ENCODE measurements around the gene UBTD1.
"Not testable (repeated sequence)": the region's sequence is repeated elsewhere in the genome, so short reads cannot be mapped to it uniquely, and the experiment has no call there.

Gene UBTD1

DNA sequence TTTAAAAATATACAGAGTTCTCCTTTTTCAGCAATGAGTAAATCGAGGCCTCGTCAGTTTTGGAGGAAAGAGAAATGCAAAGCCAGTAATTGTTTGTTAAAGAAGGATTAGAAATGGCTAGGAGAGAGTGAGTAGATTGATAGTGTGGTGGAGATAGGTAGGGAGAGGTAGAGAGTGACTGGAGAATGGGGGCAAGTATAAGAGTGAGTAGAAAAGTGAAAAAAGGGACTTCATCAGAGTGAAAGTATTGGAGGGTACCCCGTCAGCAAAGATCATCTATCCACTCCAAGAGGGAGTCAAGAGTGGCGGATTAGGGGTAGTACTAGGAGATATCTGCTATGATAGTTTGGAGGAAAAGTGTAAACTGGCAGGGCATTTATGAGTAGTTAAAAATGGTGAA lies 64.6 kb downstream of the UBTD1 start:
- no peak for DNase-seq (ENCODE audit: low spot score)

DNA sequence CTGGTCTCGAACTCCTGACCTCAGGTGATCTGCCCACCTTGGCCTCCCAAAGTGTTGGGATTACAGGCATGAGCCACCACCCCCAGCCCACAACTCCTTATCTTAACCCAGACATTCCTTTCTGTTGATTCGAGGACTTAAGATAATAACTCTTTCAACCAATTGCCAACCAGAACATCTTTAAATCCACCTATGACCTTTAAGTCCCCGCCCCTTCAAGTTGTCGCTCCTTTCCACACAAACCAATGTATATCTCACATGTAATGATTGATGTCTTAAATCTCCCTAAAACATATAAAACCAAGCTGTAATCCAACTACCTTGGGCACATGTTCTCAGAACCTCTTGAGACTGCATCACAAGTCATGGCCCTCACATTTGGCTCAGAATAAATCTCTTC lies 66.1 kb downstream of the UBTD1 start:
- no peak for DNase-seq (ENCODE audit: low spot score)

DNA sequence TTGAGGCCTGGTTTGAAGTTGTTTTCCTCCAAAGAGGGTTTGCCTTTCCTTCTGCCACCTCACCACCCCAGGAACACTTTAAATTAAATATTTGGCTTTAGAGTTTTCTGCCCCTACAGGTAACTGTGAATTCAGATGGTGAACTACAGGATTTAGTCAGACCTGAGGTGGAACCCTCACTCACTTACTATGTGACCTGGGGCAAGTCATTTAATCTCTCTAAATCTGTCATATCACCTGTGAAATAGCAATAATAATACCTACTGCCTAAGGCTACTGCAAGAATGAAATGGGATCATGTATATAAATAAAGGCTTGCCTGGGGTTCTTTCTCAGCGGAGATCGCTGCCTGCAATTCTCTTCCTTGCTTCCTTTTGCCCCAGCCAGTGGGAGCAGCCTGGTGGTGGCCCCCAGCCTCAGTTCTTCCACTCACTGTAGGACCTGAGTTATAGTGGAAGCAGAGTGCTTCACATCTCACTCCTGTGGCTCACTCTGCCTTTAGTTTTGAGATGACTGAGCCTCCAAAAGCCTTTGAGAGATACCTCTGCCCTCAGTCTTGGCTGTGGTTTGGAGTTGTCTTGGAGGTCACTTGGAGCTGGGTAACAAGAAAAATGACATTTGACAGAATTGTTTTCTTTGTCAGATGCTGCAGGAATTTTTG lies 67.7 kb downstream of the UBTD1 start:
- DNase-seq (ENCODE audit: low spot score), result no peak

DNA sequence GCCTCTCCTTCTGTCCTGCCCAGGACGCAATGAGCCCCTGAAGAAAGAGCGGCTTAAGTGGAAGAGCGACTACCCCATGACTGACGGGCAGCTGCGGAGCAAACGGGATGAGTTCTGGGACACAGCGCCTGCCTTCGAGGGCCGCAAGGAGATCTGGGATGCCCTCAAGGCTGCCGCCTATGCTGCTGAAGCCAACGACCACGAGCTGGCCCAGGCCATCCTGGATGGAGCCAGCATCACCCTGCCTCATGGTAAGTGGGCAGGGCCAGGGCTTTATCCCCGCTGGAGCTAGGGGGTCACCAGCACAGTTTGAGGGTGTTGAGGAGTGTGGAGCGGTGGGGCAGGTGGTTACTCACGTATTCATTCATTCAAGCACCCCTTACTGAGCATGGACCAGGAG lies 69.2 kb downstream of the UBTD1 start:
- DNase-seq (ENCODE audit: low spot score), result no peak

DNA sequence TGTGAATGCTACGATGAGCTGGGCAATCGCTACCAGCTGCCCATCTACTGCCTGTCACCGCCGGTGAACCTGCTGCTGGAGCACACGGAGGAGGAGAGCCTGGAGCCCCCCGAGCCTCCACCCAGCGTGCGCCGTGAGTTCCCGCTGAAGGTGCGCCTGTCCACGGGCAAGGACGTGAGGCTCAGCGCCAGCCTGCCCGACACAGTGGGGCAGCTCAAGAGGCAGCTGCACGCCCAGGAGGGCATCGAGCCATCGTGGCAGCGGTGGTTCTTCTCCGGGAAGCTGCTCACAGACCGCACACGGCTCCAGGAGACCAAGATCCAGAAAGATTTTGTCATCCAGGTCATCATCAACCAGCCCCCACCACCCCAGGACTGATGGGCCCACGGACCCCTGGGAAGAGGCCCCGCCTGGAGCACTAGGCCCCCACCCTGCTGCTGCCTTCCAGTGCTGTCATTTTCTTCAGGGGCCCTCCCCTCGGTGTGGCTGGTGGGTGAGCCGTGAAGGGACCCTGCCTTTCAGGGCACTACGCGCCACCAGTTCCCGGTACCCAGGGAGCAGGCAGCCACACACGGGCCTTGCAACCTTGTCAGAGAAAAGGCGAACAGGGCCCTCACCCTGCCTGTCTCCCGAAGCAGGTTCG lies 71.5 kb downstream of the UBTD1 start:
- no peak for DNase-seq (ENCODE audit: low spot score)

DNA sequence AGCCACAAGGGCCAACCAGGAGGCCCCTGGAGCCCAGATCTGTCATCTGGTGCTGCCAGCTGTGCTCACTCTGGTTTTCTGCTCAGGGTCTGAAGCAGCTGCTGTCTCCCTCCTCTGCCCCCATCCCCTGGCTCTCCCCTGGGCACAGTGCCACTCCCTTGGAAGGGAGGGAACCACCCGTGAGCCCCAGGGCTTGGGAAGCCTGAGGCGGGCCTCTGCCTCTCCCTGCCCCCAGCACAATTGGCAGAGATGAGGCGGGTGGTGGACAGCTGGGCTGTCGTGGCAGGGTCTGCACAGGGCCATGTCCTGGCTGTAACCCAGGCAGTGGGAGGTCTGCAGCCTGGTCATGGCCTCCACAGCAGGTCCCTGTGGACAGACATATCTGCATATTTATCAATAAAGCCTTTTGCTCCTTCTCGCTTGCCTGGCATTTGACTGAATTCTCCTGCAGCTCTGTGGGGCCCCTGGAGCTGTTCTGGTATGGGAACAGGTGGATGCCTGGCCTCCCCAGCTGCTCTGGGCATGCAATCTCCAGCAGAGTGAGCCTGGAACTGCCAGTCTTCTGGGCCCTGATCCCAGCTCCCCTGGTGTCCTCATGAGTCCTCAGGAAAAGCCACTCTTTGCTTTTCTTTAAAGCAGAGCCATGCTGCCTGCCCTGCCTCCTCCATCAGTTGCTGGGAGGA lies 72.2 kb downstream of the UBTD1 start:
- DNase-seq (ENCODE audit: low spot score), result no peak

DNA sequence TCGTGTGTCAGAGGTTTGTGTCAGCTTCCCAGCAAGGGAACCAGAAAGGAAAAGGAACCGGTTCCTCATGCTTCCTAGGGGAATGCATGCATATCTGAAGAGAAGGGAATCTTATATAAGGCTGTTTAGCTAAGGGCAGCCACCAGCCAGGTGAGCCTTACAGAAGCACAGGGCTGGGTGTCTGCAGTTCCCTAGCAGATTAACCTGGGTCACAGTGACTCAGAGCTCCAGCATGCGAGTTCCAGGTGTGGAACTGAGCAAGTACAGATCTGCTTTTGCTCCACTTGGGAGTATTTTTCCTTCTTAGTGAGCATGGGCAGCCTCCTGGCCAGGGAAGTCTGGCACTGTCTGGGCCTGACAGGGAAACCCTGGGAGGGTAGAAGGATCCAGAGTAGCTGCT lies 72.9 kb downstream of the UBTD1 start:
- no peak for DNase-seq (ENCODE audit: low spot score)

DNA sequence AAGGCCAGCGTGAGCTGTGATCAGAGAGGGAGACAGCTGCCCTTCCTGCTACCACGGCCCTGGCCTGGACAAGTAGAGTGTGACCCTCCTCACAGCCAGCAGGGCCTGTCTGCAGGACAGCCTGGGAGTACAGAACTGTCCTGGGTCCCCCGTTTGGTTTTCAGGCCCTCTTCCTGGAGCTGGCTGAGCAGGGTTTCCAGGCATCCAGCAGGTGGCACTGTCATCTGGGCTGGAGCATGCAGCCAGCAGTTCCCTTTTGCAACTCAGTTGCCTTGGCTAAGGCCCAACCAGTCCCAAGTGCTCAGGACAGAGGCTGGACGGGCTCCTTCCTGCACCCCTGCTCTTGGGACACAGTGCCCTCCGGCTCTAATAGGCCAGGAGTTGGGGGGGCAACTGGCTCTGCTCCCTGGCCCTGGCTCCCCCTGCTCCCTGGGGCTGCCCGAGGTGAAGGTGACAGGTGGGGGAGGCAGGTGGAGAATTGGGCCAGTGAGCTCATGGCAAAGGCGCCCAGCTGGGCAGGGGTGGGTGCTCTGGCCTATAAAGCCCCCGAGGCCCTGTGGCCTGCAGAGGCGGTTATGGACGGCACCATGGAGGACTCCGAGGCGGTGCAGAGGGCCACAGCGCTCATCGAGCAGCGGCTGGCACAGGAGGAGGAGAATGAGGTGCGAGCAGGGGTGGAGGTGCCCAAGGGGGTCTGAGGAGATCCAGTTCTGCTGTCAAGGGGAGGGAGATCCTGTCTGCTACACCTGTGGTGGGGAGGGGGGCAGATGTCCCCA lies 73.7 kb downstream of the UBTD1 start, which contains the start of gene ANKRD2:
Gene ANKRD2, plus strand, starts transcription at position 566 of the 776 bp plus-strand sequence. Its CDS starts 10 bp downstream, at position 576.
- DNase-seq (ENCODE audit: low spot score), result peak; percentile 35

DNA sequence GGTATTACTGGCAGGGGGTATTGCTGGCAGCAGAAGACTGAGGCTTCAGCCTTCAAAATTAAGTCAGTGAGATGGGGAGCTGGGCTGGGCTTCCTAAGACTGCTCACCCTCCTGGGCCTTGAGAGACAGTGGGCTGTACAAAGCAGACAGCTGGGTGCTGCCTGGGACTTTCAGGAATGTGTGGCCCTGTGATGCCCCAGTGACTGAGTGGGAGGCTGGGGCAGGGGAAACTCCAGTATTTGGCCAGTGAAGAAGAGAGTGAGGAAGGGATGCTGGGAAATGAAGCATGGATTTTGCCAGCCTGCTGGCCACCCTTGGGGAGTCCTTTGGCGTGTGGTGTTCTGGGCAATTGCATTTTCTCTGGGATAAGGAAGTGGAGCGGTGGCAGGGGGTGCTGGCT lies 74.3 kb downstream of the UBTD1 start:
- DNase-seq (ENCODE audit: low spot score), result no peak

DNA sequence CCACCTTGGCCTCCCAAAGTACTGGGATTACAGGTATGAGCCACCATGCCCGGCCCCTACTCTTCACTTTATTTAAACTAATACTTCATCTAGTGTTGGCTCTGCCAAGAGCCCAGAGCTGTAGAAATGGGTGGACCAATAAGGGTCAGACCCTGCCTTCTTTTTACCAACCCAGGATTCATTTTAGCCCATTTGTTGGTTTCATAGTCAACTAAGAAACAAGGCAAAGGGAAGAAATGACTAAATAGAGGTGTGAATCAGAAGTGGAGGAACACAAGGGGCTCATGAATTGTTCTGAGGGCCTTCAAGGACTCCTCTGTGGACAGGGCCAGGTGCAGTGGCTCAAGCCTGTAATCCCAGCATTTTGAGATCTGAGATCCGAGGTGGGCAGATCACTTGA lies 74.9 kb downstream of the UBTD1 start:
- DNase-seq (ENCODE audit: low spot score), result no peak

DNA sequence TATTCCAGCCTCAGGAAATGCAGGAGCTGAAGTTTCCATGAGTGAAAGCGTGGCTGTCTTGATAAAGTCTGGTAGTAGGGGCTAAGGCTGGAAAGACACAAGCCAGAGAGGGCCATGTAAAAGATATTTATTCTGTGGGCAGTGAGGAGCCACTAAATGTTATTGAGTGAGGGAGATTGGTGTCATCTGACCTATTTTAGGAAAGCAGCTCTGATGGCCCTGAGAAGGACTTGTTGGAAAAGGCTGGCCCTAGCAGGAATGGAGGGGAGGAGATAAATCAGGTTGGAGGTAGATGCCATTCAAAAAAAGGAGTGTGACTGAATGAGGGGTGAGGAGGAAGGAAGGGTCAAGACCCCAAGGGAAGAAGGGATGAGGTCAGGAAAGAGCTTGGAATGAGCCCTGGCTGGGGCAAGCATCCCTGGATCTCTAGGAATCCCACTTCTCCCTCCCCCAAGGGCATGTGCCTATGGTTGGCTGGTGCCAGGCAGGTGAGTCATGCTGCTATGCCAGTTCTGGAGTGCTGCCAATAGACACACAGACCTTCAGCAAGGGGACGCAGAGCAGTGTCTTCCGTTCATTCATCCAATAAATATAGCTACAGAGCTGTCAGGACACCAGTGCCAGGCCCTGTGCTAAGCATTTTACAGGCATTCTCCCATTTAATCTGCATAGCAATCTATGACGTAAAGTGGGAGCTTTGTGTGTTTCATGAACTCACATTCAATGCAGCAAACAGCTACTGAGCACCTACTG lies 75.8 kb downstream of the UBTD1 start:
- no peak for DNase-seq (ENCODE audit: low spot score)

DNA sequence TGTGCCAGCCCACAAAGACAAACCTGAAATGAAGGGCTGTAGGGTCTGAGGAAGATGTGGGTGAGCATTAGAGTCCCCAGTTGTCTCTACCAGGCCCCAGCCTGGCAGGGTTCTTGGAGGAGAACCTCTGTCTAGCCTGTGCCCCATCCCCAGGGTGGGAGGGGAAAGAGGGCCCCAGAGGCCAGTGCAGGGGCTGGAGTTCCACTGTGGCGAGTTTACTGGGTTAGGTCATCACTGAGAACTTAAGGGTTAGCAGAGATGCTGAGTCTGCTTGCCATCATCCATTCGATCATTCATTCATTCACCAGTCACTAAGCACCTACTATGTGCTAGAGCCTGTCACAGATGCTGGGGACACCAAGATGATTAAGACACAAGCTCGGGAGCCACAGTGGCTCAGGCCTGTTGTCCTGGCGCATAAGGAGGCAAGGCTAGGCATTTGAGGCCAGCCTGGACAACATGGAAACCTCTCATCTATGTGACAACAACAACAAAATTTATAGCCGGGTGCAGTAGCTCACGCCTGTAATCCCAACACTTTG lies 76.5 kb downstream of the UBTD1 start:
- no peak for DNase-seq (ENCODE audit: low spot score)

DNA sequence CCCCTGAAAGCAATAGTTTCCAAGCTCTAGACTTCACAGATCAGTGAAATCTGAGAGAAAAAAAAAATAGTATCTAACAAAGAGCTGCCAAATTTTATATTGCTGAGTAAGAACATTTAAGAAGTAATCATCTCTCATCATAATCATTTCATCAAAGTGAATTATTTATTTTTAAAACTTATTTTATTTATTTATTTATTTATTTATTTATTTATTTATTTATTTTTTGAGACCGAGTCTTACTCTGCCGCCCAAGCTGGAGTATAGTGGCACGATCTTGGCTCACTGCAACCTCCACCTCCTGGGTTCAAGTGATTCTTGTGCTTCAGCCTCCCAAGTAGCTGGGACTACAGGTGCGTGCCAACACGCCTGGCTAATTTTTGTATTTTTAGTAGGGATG lies 77.8 kb downstream of the UBTD1 start:
- not testable (repeated sequence) for DNase-seq (ENCODE audit: low spot score)

DNA sequence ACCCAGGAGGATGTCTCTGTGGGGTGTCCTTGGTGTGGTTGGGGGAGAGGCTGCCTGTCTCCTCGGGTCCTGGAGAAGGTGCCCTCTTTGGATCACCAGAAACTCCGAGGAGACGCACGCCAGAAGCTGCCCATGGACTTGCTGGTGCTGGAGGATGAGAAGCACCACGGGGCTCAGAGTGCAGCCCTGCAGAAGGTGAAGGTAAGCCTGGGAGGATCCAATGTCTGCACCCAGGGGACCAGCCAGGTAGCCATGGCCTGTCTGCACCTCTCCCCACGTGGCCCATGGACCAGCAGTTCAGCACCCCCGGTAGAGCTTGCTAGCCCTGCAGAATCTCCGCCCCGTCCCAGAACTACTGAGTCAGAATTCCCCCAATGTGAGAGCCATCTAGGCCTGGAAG lies 79.0 kb downstream of the UBTD1 start:
- DNase-seq (ENCODE audit: low spot score), result no peak

DNA sequence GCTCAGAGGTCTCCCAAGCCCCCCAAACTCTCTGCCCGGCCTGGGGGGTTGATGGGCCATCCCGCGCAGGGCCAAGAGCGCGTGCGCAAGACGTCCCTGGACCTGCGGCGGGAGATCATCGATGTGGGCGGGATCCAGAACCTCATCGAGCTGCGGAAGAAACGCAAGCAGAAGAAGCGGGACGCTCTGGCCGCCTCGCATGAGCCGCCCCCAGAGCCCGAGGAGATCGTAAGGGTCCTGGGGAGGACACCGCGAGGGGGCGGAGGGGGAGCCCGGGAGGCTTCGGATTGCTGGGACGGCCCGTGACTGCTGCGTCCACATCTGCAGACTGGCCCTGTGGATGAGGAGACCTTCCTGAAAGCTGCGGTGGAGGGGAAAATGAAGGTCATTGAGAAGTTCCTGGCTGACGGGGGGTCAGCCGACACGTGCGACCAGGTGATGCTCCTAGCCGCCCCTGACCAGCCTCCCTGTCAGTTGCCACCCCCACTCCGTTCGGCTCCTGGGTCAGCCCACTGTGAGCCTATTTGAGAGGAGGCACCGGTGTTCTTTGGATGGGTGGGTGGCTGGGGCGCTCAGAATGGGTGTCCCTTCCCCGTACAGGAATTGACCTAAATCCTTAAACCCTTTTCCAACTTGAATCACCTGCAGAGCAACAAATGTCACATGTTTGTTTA lies 79.6 kb downstream of the UBTD1 start:
- no peak for DNase-seq (ENCODE audit: low spot score)

DNA sequence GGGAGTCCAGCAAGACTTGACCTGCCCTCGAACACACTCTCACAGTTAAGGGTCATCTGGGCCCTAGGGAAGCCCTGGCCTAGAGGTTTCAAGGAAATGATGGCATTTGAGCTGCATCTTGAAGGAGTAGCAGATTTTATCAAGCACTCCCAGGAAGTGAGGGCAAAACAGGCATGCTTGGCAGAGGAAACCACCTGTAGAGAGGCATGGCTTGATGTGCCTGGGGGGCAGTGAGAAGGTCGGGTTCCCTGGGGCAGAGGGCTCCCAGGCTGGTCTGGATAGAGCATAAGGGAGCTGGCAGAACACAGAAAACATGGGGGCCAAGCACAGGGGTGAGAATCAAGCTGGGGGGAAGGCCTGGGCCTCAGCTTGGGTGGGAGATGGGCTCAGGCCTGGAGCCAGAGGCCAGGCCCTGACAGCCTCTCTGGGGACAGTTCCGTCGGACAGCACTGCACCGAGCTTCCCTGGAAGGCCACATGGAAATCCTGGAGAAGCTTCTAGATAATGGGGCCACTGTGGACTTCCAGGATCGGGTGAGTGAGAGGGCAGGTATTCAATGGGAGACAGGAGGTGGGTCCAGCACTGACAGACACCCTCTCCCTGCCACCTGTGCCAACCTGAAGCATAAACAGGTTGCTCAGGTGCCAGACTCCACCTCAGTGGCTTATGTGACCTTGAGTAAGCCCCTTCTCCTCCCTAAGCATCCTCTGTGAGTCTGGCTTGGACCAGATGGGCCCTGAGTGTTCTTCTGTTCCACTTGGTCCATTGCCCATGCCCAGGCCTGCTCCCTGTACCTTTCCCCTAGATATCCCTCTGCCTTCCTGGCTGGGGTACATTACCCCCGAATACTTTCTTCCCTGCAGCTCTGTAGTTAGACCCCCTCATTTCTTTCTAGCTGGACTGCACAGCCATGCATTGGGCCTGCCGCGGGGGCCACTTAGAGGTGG lies 82.0 kb downstream of the UBTD1 start:
- DNase-seq (ENCODE audit: low spot score), result no peak

DNA sequence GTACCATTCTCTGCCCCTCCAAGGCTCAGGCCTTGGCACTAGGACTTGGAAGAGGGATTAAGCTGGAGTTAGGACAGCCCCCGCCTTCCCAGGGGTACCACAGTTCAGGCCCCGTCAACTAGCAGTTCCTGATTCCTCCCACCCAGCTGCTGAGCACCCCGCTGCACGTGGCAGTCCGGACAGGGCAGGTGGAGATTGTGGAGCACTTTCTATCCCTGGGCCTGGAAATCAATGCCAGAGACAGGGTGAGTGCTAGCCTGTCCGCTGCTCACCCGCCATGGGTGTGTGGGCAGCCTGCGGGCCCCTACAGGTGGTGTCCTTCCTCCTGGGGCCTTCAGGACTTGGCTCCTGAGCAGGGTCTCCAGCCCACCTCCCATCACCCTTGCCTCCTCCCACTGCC lies 83.4 kb downstream of the UBTD1 start:
- no peak for DNase-seq (ENCODE audit: low spot score)

DNA sequence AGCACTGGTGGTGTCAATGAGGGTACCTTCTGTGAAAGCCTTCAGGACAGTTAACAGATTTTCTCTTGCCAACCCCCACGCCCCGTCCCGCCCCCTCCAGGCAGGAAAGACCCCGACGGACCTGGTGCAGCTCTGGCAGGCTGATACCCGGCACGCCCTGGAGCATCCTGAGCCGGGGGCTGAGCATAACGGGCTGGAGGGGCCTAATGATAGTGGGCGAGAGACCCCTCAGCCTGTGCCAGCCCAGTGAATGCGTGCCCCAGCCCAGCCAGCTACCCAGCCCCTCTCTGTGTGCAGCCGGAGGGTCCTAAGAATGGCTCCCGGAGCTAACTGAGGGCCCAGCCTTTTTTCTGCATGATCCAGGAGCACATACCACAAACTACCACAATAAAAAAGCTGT lies 84.8 kb downstream of the UBTD1 start:
- DNase-seq (ENCODE audit: low spot score), result no peak

DNA sequence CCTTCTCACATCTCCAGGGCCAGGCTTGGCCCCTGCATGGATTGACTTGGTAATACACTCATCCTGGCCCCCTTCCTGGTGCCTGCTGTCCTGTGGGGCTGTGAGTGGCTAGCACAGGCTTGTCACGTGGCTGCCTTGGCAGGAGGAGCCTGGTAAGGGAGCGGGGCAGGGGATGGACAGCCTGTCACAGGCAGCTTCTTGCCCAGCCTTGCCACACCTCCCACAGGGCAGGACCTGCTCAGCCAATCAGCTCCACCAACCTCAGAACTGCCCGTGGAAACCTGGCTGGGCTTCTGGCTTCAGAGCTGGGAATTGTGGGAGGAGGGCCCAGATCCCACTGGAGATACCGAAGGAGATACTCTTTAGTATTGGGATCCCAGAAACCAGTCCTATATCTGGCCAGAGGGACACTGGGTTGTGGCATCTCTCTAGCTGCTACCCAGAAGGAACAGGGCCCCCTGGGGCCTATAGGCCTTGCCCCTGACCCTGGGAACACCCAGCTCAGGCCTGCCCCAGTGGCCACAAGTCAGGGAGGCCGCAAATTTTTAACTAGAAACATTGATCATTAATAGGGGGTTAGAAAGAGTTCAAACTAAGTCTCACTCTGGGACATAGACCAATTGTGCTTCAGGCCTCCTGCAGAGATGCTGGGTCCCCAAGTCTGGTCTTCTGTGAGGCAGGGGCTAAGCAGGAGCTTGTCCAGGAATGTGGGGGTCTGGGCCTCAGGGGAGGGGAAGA lies 85.5 kb downstream of the UBTD1 start, which contains the start of gene HOGA1:
Gene HOGA1, plus strand, starts transcription at position 330 of the 738 bp plus-strand sequence. Its CDS starts 315 bp downstream, at position 645.
- no peak for DNase-seq (ENCODE audit: low spot score)
